ENCODE data around the gene RPL39.
A peak's percentile ranks its signal among the peaks of the same experiment; 100 is the strongest.
"Not testable (repeated sequence)": the region's sequence is repeated elsewhere in the genome, so short reads cannot be mapped to it uniquely, and the experiment has no call there.

The RPL39 gene

GRCh38 chrX:119791437-119792231 is at the start of gene RPL39:
RPL39 (minus strand) TSS chrX:119791630; CDS start chrX:119791576, 54 bp downstream.
- DNase-seq (ENCODE audit: low spot score) = peak; percentile 88

- DNase-seq (ENCODE audit: low spot score) = no peak
Observed at GRCh38 chrX:119833905-119834304, 42.5 kb upstream of the RPL39 start.

DNA sequence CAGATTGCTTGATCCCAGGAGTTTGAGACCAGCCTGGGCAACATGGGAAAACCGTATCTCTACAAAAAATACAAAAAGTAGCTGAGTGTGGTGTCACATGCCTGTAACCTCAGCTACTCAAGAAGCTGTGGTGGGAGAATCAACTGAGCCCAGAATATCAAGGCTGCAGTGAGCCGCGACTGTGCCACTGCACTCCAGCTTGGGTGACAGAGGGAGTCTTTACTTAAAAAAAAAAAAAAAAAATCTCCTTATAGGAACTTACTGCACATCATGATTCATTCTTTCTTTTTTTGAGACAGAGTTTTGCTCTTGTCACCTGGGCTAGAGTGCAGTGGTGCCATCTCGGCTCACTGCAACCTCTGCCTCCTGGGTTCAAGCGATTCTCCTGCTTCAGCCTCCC is 37.0 kb upstream of the RPL39 start:
- no peak for DNase-seq (ENCODE audit: low spot score)

- DNase-seq (ENCODE audit: low spot score) = no peak
Observed at GRCh38 chrX:119826399-119826959, 35.0 kb upstream of the RPL39 start.

- DNase-seq (ENCODE audit: low spot score) = not testable (repeated sequence)
Observed at GRCh38 chrX:119824221-119824620, 32.8 kb upstream of the RPL39 start.

GRCh38 chrX:119821703-119822102 is 30.3 kb upstream of the RPL39 start:
- not testable (repeated sequence) for DNase-seq (ENCODE audit: low spot score)

DNA sequence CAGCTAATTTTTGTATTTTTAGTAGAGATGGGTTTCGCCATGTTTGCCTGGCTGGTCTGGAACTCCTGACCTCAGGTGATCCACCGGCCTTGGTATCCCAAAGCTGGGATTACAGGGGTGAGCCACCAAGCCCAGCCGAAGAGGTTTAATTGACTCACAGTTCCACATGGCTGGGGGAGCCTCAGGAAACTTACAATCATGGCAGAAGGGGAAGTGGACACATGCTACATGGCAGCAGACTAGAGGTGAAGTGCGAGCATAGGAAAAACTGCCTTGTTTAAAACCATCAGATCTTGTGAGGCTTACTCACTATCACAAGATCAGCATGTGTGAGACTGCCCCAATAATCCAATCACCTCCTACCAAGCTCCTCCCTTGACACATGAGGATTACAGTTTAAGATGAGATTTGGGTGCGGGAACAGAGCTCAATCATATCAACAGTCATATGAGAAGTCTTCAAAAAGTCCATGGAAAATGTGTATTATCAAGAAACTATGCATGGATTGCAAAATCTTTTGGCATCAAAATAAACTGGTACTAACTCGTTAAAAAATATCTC is 25.8 kb upstream of the RPL39 start:
- DNase-seq (ENCODE audit: low spot score) = no peak

GRCh38 chrX:119816300-119816699 is 24.9 kb upstream of the RPL39 start:
- DNase-seq (ENCODE audit: low spot score) = no peak

GRCh38 chrX:119809185-119809666 is 17.8 kb upstream of the RPL39 start:
- no peak for DNase-seq (ENCODE audit: low spot score)

GRCh38 chrX:119808461-119808860 is 17.0 kb upstream of the RPL39 start:
- not testable (repeated sequence) for DNase-seq (ENCODE audit: low spot score)

DNA sequence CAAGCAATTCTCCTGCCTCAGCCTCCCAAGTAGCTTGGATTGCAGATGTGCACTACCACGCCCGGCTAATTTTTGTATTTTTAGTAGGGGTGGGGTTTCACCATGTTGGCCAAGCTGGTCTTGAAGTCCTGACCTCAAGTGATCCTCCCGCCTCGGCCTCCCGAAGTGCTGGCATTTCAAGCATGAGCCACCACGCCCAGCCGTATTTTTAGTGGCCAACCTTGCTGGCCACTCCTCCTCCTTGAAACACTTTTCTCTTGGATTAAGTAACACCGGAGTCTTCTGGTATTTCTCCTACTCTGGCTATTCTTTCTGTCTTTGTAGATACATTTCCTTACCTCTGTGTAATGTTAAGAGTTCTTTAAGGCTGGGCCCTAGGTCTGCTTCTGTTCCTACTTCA is 11.1 kb upstream of the RPL39 start:
- DNase-seq (ENCODE audit: low spot score) = no peak

- DNase-seq (ENCODE audit: low spot score) = no peak
Observed at GRCh38 chrX:119801253-119802221, 10.1 kb upstream of the RPL39 start.

DNA sequence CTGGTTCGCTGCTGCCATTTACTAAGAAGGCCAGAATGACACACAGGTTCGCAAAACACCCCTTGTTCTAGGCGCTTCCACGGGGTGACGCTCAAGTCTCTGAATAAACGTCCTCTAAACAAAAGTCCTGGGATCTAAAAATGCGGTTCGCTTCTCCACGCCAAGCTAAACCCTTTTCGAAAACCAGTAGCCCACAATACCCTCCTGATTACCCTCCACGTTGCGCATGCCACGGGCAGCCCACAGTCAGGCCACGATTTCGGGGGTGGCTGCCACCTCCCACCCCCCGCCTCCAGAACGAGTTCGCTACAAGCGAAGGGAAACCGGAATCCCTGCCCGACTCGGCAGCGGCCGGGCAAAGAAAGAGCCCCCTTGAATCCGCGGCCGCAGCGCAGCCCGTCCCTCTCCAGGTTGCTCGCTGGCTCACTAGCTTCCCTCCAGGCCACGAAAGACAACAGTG is 423 bp downstream of the RPL39 start:
- no peak for DNase-seq (ENCODE audit: low spot score)

DNA sequence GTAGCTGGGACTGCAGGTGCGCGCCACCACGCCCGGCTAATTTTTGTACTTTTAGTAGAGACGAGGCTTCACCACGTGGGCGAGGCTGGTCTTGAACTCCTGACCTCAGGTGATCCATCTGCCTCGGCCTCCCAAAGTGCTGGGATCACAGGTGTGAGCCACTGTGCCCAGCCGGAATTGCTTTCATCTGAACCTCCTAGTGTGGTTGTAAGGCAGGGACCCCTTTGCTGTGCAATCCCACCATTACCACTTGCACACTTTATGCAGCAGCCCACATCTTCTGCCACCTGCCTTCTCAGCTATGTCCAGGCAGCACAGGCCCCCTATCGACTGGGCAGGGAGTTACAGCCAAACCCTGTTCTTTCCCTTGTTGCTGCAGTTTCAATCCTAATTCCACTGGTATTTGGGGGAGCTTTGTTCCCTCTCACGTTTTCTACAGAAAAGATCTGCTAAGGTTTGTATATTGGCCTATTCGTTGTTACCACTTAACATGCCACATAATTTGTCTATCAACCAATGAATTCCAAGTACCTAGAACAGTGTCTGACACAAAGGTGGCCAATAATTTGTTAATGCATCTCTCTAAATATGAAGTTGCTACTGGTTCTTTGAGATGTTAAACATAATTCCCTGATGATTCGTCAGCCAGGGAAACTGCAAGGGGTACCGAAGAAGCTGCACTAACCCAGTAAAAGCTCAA is 6.5 kb downstream of the RPL39 start:
- DNase-seq (ENCODE audit: low spot score) = no peak

DNA sequence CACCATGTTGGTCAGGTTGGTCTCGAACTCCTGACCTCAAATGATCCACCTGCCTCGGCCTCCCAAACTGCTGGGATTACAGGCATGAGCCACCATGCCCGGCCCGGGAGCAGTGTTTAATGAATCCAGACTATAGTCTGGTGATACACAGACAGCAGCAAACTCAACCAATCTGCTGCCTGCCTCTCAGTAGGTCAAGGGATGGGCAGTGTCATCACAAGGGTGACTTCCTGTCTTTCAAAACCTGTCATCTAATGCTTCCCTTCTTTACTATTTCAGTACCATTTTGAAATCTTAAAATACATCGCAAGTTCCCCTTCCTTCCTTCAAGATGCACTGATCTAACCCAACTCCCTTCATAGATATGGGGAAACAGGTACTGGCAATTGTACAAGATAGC is 8.4 kb downstream of the RPL39 start:
- DNase-seq (ENCODE audit: low spot score) = no peak

GRCh38 chrX:119778829-119779228 is 12.6 kb downstream of the RPL39 start:
- DNase-seq (ENCODE audit: low spot score) = no peak

DNA sequence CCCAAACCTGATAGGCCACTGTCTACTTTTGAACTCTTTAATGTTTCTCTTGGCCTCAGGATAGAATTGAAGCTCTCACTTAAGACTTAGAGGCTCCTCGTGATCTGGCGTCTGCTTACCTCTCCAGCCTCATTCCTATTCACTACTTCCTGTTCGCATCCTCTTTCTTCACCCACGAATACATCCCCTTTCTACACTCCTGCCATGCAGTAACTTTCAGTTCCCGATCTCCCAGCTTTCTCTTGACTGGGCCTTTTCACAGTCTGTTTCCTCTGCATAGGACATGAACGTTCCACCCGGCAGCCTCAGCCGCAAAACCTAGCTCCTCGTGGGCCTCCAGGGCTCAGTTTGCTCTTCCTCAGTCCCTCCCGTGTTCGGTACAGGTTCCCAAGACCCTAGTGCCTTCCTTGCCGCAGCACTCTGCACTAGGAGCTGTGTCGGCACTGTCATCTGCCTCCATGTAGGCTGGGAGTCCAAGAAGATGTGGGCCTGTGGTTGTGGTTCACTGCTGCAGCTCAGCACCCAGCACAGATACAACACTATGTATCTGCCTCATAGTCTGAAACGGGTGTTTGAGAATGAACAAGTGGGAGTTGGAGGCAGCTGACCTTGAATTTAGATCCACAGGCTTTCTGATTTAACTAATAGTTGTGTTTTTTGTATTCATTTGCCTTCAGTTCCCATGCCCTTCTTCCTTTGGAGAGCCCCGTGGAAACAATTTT is 15.8 kb downstream of the RPL39 start:
- no peak for DNase-seq (ENCODE audit: low spot score)

DNA sequence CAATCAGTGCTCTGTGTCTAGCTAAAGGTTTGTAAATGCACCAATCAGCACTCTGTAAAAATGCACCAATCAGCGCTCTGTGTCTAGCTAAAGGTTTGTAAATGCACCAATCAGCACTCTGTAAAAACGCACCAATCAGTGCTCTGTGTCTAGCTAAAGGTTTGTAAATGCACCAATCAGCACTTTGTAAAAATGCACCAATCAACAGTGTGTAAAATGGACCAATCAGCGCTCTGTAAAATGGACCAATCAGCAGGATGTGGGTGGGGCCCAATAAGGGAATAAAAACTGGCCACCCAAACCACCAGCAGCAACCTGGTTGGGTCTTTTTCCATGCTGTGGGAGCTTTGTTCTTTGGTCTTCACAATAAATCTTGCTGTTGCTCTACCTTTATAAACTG is 22.0 kb downstream of the RPL39 start:
- DNase-seq (ENCODE audit: low spot score) = not testable (repeated sequence)

DNA sequence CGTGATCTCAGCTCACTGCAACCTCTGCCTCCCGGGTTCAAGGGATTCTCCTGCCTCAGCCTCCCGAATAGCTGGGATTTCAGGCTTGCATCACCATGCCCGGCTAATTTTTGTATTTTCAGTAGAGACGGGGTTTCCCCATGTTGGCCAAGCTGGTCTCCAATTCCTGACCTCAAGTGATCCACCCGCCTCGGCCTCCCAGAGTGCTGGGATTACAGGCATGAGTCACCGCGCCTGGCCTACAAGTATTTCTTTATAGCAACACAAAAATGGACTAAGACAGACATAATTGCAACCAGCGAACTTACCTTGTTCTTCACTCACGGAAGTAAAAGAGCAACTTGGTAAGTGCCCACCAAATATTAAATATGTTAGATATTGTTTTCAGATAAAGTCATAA is 23.0 kb downstream of the RPL39 start:
- not testable (repeated sequence) for DNase-seq (ENCODE audit: low spot score)

DNA sequence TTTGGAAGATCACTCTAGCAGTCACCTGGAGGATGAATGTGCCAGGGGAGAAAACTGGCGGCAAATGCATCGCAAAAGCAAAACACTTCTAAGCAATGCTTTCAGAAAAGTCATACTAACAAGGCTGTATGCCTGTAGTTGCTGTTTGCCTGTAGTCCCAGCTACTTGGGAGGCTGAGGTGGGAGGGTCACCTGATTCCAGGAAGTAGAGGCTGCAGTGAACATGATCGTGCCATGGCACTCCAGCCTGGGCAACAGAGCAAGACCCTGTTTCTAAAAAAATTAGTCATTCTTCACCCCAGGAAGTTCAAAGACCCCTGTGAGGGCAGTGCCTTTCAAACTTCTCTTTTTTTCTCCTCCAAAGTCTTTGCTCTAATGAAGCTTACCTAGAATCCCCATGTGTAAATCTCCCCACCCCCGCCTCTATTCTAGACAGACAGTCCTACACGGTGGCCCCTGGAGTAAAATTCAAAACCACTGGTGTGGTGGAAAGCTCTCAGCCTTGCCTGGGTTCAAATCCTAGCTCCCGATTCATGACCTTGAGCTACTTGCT is 27.5 kb downstream of the RPL39 start:
- no peak for DNase-seq (ENCODE audit: low spot score)

All from putamen (tissue), 1 donor.